Suprapubic skin (tissue), 4 donors: ENCODE results near the gene OSBPL2.

Experiments used
- CTCF ChIP-seq, 2 donors: fragments of 200-600 bp in 1 of 2; fragments of 450-650 bp in 1 of 2; sonication (generic) in 1 of 2; IDR thresholded peaks; one replicate each; pipeline ENCODE4 v1.5.1; 2016 to 2019; ENCODE audit warnings: antibody characterized with exemption in 2 of 2, mild to moderate bottlenecking in 1 of 2, moderate library complexity in 1 of 2
- EP300 ChIP-seq: sonication (generic); formaldehyde crosslinking; IDR thresholded peaks from one replicate; pipeline ENCODE4 v1.6.1; 2017; ENCODE audit warnings: antibody characterized with exemption
- POLR2A ChIP-seq, 2 donors: fragments of 450-650 bp; IDR thresholded peaks; one replicate each; pipeline ENCODE4 v1.6.1; 2017; ENCODE audit warnings: antibody characterized with exemption in 2 of 2, mild to moderate bottlenecking in 2 of 2, moderate library complexity in 2 of 2
- POLR2AphosphoS5 ChIP-seq, 3 donors: sonication (generic); formaldehyde crosslinking; IDR thresholded peaks; one replicate each; pipeline ENCODE4 v1.6.1; 2017; ENCODE audit warnings: antibody characterized with exemption in 3 of 3

- no peak for TF ChIP-seq POLR2A (IDR thresholded peaks at IDR 0.05)
- TF ChIP-seq EP300, result no peak
- TF ChIP-seq POLR2AphosphoS5 (IDR thresholded peaks at IDR 0.05), result no peak
- no peak for TF ChIP-seq CTCF (IDR thresholded peaks at IDR 0.05)
Observed at GRCh38 chr20:62236766-62237513, 1.4 kb upstream of the OSBPL2 start.
